Natural killer cell (primary cell): ENCODE data around the gene PHF21A. TPM values are rescaled to one million over a fixed set of nuclear protein-coding genes. Genes with fewer than 3 reads are reported as not detected.

Source experiments
- ATAC-seq, 3 donors: fragments of 150-1000 bp in 2 of 3; fragments of 200-7000 bp in 1 of 3; cut with Tn5 transposase; 1 replicate in 1 of 3; 2 replicates in 2 of 3; pipeline ENCODE4 v1.10.0; 2021; ENCODE audit warnings: mild to moderate bottlenecking in 2 of 3, moderate library complexity in 2 of 3
- DNase-seq, 2 donors: peaks; one replicate each; pipeline versions ENCODE4 v3.0.0 to v3.0.0-alpha.2; 2013 to 2021; ENCODE audit warnings: mixed read lengths in 1 of 2
- H3K27ac ChIP-seq: one replicate; pipeline ENCODE4 v1.5.1; 2013; ENCODE audit warnings: mild to moderate bottlenecking, low read length
- H3K27me3 ChIP-seq: one replicate; pipeline ENCODE4 v1.6.1; 2013; ENCODE audit warnings: low read length; ENCODE audit not compliant: control insufficient read depth, insufficient read depth
- H3K36me3 ChIP-seq: one replicate; pipeline ENCODE4 v1.6.1; 2013; ENCODE audit warnings: low read length; ENCODE audit not compliant: control insufficient read depth, insufficient read depth
- H3K4me1 ChIP-seq: one replicate; pipeline ENCODE4 v1.6.1; 2013; ENCODE audit warnings: low read length; ENCODE audit not compliant: control insufficient read depth, insufficient read depth
- H3K4me3 ChIP-seq: one replicate; pipeline ENCODE4 v1.5.1; 2013; ENCODE audit warnings: low read length
- H3K9me3 ChIP-seq: one replicate; pipeline ENCODE4 v1.6.1; 2013; ENCODE audit warnings: low read length; ENCODE audit not compliant: control insufficient read depth, insufficient read depth
- H3K27ac Mint-ChIP-seq, 2 donors: one replicate each; pipeline ENCODE4 v1.8.0; 2022; ENCODE audit warnings: mild to moderate bottlenecking in 2 of 2, mixed read lengths in 2 of 2, moderate library complexity in 1 of 2
- H3K27me3 Mint-ChIP-seq, 2 donors: one replicate each; pipeline ENCODE4 v1.8.0; 2022; ENCODE audit warnings: low read depth in 2 of 2, mixed read lengths in 2 of 2
- H3K36me3 Mint-ChIP-seq: one replicate; pipeline ENCODE4 v1.8.0; 2022; ENCODE audit warnings: mixed read lengths
- H3K4me1 Mint-ChIP-seq, 2 donors: one replicate each; pipeline ENCODE4 v1.8.0; 2022; ENCODE audit warnings: mixed read lengths in 2 of 2
- H3K4me3 Mint-ChIP-seq: one replicate; pipeline ENCODE4 v1.8.0; 2022; ENCODE audit warnings: mild to moderate bottlenecking, moderate library complexity, mixed read lengths
- H3K9me3 Mint-ChIP-seq, 2 donors: one replicate each; pipeline ENCODE4 v1.8.0; 2022; ENCODE audit warnings: mixed read lengths in 2 of 2
- CTCF ChIP-seq: fragments of 200-600 bp; IDR thresholded peaks from one replicate; pipeline ENCODE4 v1.8.0; 2022; ENCODE audit warnings: antibody characterized with exemption
- WGBS: methylation state at CpG from one replicate; pipeline ENCODE4 v1.1.7; 2013; ENCODE audit warnings: missing lambda C conversion rate; ENCODE audit not compliant: insufficient coverage; 5-methylcytosine and 5-hydroxymethylcytosine counted together
- intact Hi-C: fragments of 100-400 bp; cut with micrococcal nuclease; formaldehyde crosslinking; loops from one replicate; pipeline ENCODE4 v1.14.2; 2022
- total RNA-seq, 4 donors: library from RNA; stranded (reverse); fragments of 120-200 nt in 1 of 4; gene quantifications; one replicate each; pipeline versions ENCODE4 v1.2.3 to v1.2.4, GENCODE V29; 2013 to 2022

PHF21A gene
- total RNA-seq, 3 donors from 2014 or later (not counting 1 experiment from before 2014, with no cell fraction given), result 138 to 147 (median 139) TPM

- no peak for TF ChIP-seq CTCF
- DNase-seq (no peak), ATAC-seq (no peak)
- H3K9me3 ChIP-seq, result no peaks in the 10 kb centered on the region
- intact Hi-C loops, result no loop called here
- H3K36me3 Mint-ChIP-seq, result no peaks in the 10 kb centered on the region
- H3K27me3 ChIP-seq, result peaks cover 6% of the 10 kb centered on the region
- 93% methylated on average over 19 of the region's 19 CpGs for WGBS
- H3K9me3 Mint-ChIP-seq, result no peaks in the 10 kb centered on the region
- peaks cover 0 to 8% of the 10 kb centered on the region in 2 donors for H3K27me3 Mint-ChIP-seq
- H3K4me3 Mint-ChIP-seq, result no peak overlapping the region
- H3K27ac ChIP-seq, result no peak overlapping the region
- H3K4me1 ChIP-seq, result peaks cover 24% of the 10 kb centered on the region
- H3K4me1 Mint-ChIP-seq, result peaks cover 5 to 24% of the 10 kb centered on the region in 2 donors
- H3K27ac Mint-ChIP-seq, result no peak overlapping the region
- H3K4me3 ChIP-seq, result no peak overlapping the region
- H3K36me3 ChIP-seq, result peaks cover 9% of the 10 kb centered on the region
Observed at GRCh38 chr11:45905095-45905494, 216.2 kb downstream of the PHF21A start.

- Mint-ChIP-seq H3K27ac (peak overlapping the region in 1 of 2 donors; percentile 18), H3K9me3 (no peaks in the 10 kb centered on the region), H3K27me3 (peaks cover 0 to 8% of the 10 kb centered on the region in 2 donors), H3K4me3 (no peak overlapping the region), H3K4me1 (peaks cover 5 to 26% of the 10 kb centered on the region in 2 donors), H3K36me3 (no peaks in the 10 kb centered on the region)
- no peak for TF ChIP-seq CTCF
- intact Hi-C loops, result no loop called here
- ATAC-seq (no peak), DNase-seq (no peak)
- H3K36me3 ChIP-seq, result peaks cover 3% of the 10 kb centered on the region
- H3K27me3 ChIP-seq, result peaks cover 7% of the 10 kb centered on the region
- WGBS, result 91% methylated on average over 15 of the region's 15 CpGs
- no peak overlapping the region for H3K4me3 ChIP-seq
- peaks cover 27% of the 10 kb centered on the region for H3K4me1 ChIP-seq
- H3K27ac ChIP-seq, result no peak overlapping the region
- H3K9me3 ChIP-seq, result no peaks in the 10 kb centered on the region
Observed at GRCh38 chr11:45904309-45904915, 216.8 kb downstream of the PHF21A start.

- no peaks in the 10 kb centered on the region for H3K9me3 ChIP-seq
- 93% methylated on average over 56 of the region's 56 CpGs for WGBS
- Mint-ChIP-seq H3K4me1 (peaks cover 5 to 24% of the 10 kb centered on the region in 2 donors), H3K9me3 (no peaks in the 10 kb centered on the region), H3K27ac (no peak overlapping the region), H3K4me3 (no peak overlapping the region), H3K27me3 (peaks cover 0 to 18% of the 10 kb centered on the region in 2 donors), H3K36me3 (no peaks in the 10 kb centered on the region)
- no peaks in the 10 kb centered on the region for H3K36me3 ChIP-seq
- peaks cover 35% of the 10 kb centered on the region for H3K4me1 ChIP-seq
- peaks cover 20% of the 10 kb centered on the region for H3K27me3 ChIP-seq
- no peak overlapping the region for H3K27ac ChIP-seq
- DNase-seq (no peak), ATAC-seq (no peak)
- TF ChIP-seq CTCF, result no peak
- intact Hi-C loops, result no loop called here
- H3K4me3 ChIP-seq, result no peak overlapping the region
Observed at GRCh38 chr11:45902452-45903380, 218.5 kb downstream of the PHF21A start.
